HCT116 (cell line): ENCODE results near the gene HMHB1. TPM values are rescaled to one million over a fixed set of nuclear protein-coding genes. Genes with fewer than 3 reads are reported as not detected.

Source experiments
- ATAC-seq: fragments of 200-7000 bp; cut with Tn5 transposase; 2 replicates; pipeline ENCODE4 v1.9.1; 2020; ENCODE audit warnings: mild to moderate bottlenecking, moderate library complexity
- BruUV-seq: library from RNA; stranded (reverse); fragments of 400-500 nt; replicated peaks from 2 replicates; lab custom pipeline; 2021; lab: Mats Ljungman, UMichigan
- CTCF ChIA-PET: fragments of 300-600 bp; sonication (Branson Sonifier 250); formaldehyde crosslinking; loops from one replicate; lab custom pipeline; 2021; ENCODE audit warnings: antibody characterized with exemption; lab: Charles Lee
- POLR2A ChIA-PET: fragments of 300-600, 350-600 bp; sonication (Branson Sonifier 250); formaldehyde crosslinking; loops from one replicate; lab custom pipeline; 2021; ENCODE audit warnings: antibody characterized with exemption; lab: Charles Lee
- RAD21 ChIA-PET, 2 experiments: fragments of 300-600 bp; sonication (Branson Sonifier 250); formaldehyde crosslinking; loops; one replicate each; lab custom pipeline; 2023; ENCODE audit warnings: low total read pairs in 2 of 2; ENCODE audit not compliant: uncharacterized antibody in 2 of 2, unreplicated experiment in 2 of 2, low non-redundant PET in 1 of 2; lab: Charles Lee
- DNase-seq: peaks from one replicate; pipeline ENCODE4 v3.0.0-alpha.2; 2010; ENCODE audit warnings: low read depth, low spot score
- H2AFZ ChIP-seq: fragments of 200-600 bp; shearing (Covaris generic), sonication (generic); 2 replicates; pipeline ENCODE4 v1.6.1; 2017; ENCODE audit warnings: low read depth, mixed run types, mixed read lengths, antibody characterized with exemption, low read length; ENCODE audit not compliant: poor library complexity, severe bottlenecking
- H3K27ac ChIP-seq: 2 replicates; pipeline ENCODE4 v1.5.1; 2012; ENCODE audit warnings: low read depth, low read length
- H3K27me3 ChIP-seq: fragments of 200-600 bp; sonication (generic); 2 replicates; pipeline ENCODE4 v1.6.1; 2016; ENCODE audit warnings: mixed run types, low read length, mixed read lengths; ENCODE audit not compliant: insufficient read depth
- H3K36me3 ChIP-seq, 2 experiments: fragments of 200-500 bp in 1 of 2; fragments of 200-600 bp in 1 of 2; sonication (Bioruptor generic) in 1 of 2; sonication (generic) in 1 of 2; 2 replicates each; pipeline versions ENCODE4 v1.5.1 to v1.6.1; 2014 to 2016; ENCODE audit warnings: low read length in 2 of 2, inconsistent platforms in 1 of 2, mixed read lengths in 1 of 2, mixed run types in 1 of 2; ENCODE audit not compliant: insufficient read depth in 2 of 2, control insufficient read depth in 1 of 2
- H3K4me1 ChIP-seq, 2 experiments: fragments of 200-600 bp in 1 of 2; sonication (generic) in 1 of 2; 2 replicates each; pipeline versions ENCODE4 v1.5.1 to v1.6.1; 2012 to 2017; ENCODE audit warnings: low read length in 2 of 2, inconsistent platforms in 1 of 2, mild to moderate bottlenecking in 1 of 2, mixed read lengths in 1 of 2, mixed run types in 1 of 2, moderate library complexity in 1 of 2; ENCODE audit not compliant: insufficient read depth in 2 of 2, control insufficient read depth in 1 of 2
- H3K4me2 ChIP-seq: fragments of 200-600 bp; sonication (generic); 2 replicates; pipeline ENCODE4 v1.6.1; 2017; ENCODE audit warnings: mixed run types, low read length, mixed read lengths
- H3K4me3 ChIP-seq, 2 experiments: fragments of 200-600 bp in 1 of 2; sonication (generic) in 1 of 2; replicated peaks in 1 of 2; 2 replicates each; pipeline ENCODE4 v1.5.1; 2011 to 2016; ENCODE audit warnings: low read length in 2 of 2, control low read depth in 1 of 2, low read depth in 1 of 2, mild to moderate bottlenecking in 1 of 2, mixed read lengths in 1 of 2, mixed run types in 1 of 2
- H3K79me2 ChIP-seq: fragments of 200-600 bp; sonication (generic); 2 replicates; pipeline ENCODE4 v1.6.1; 2017; ENCODE audit warnings: mild to moderate bottlenecking, mixed run types, low read length, moderate library complexity, mixed read lengths; ENCODE audit not compliant: insufficient read depth
- H3K9ac ChIP-seq: fragments of 200-600 bp; sonication (generic); 2 replicates; pipeline ENCODE4 v1.6.1; 2016; ENCODE audit warnings: low read length, mixed read lengths
- H3K9me2 ChIP-seq: fragments of 200-600 bp; sonication (generic), shearing (Covaris generic); 2 replicates; pipeline ENCODE4 v1.6.1; 2017; ENCODE audit warnings: mixed run types, mild to moderate bottlenecking, moderate library complexity; ENCODE audit not compliant: insufficient read depth
- H3K9me3 ChIP-seq, 2 experiments: fragments of 200-500 bp in 1 of 2; fragments of 200-600 bp in 1 of 2; sonication (Bioruptor generic) in 1 of 2; sonication (generic) in 1 of 2; 2 replicates each; pipeline ENCODE4 v1.6.1; 2014 to 2017; ENCODE audit warnings: low read length in 2 of 2, mixed read lengths in 2 of 2, inconsistent platforms in 1 of 2, low read depth in 1 of 2, mild to moderate bottlenecking in 1 of 2, mixed run types in 1 of 2, moderate library complexity in 1 of 2; ENCODE audit not compliant: control insufficient read depth in 1 of 2, insufficient read depth in 1 of 2
- H4K20me1 ChIP-seq: fragments of 200-600 bp; sonication (generic), shearing (Covaris generic); 2 replicates; pipeline ENCODE4 v1.6.1; 2017; ENCODE audit warnings: mixed run types, mild to moderate bottlenecking, moderate library complexity; ENCODE audit not compliant: insufficient read depth
- ATF3 ChIP-seq: IDR thresholded peaks from 2 replicates; pipeline ENCODE4 v1.6.1; 2012
- CBX3 ChIP-seq: IDR thresholded peaks from 2 replicates; pipeline ENCODE4 v1.6.1; 2012; ENCODE audit warnings: low read depth
- CEBPB ChIP-seq: IDR thresholded peaks from 2 replicates; pipeline ENCODE4 v1.6.1; 2012; ENCODE audit warnings: low read depth
- CTCF ChIP-seq, 3 experiments: fragments of 200-600 bp in 1 of 3; sonication (generic) in 1 of 3; IDR thresholded peaks in 2 of 3; conservative IDR thresholded peaks in 1 of 3; 2 replicates each; pipeline ENCODE4 v1.5.1; 2012 to 2017; ENCODE audit warnings: low read depth in 2 of 3, low read length in 2 of 3, antibody characterized with exemption in 1 of 3, borderline replicate concordance in 1 of 3, control low read depth in 1 of 3, mild to moderate bottlenecking in 1 of 3, mixed read lengths in 1 of 3, mixed run types in 1 of 3, moderate library complexity in 1 of 3; ENCODE audit not compliant: insufficient read depth in 1 of 3
- EGR1 ChIP-seq: IDR thresholded peaks from 2 replicates; pipeline ENCODE4 v1.6.1; 2012; ENCODE audit warnings: low read depth
- ELF1 ChIP-seq: IDR thresholded peaks from 2 replicates; pipeline ENCODE4 v1.6.1; 2012; ENCODE audit warnings: low read depth, borderline replicate concordance
- EZH2 ChIP-seq: fragments of 200-600 bp; sonication (generic); IDR thresholded peaks from 2 replicates; pipeline ENCODE4 v1.6.1; 2017; ENCODE audit warnings: antibody characterized with exemption, mixed run types
- EZH2phosphoT487 ChIP-seq: fragments of 200-600 bp; IDR thresholded peaks from 2 replicates; pipeline ENCODE4 v1.6.1; 2018; ENCODE audit warnings: antibody characterized with exemption, borderline replicate concordance
- FOSL1 ChIP-seq: IDR thresholded peaks from 2 replicates; pipeline ENCODE4 v1.6.1; 2012; ENCODE audit warnings: low read depth
- JUND ChIP-seq: IDR thresholded peaks from 2 replicates; pipeline ENCODE4 v1.6.1; 2012
- POLR2A ChIP-seq: IDR thresholded peaks from 2 replicates; pipeline ENCODE4 v1.7.0; 2011; ENCODE audit warnings: borderline replicate concordance; ENCODE audit not compliant: insufficient read depth, insufficient read length; ENCODE audit errors: extremely low read depth
- REST ChIP-seq: IDR thresholded peaks from 2 replicates; pipeline ENCODE4 v1.6.1; 2012; ENCODE audit warnings: low read depth
- SIN3A ChIP-seq: IDR thresholded peaks from 2 replicates; pipeline ENCODE4 v1.6.1; 2012; ENCODE audit warnings: low read depth
- SP1 ChIP-seq: IDR thresholded peaks from 2 replicates; pipeline ENCODE4 v1.6.1; 2012; ENCODE audit warnings: low read depth
- SRF ChIP-seq: IDR thresholded peaks from 2 replicates; pipeline ENCODE4 v1.6.1; 2012; ENCODE audit warnings: low read depth
- TCF7L2 ChIP-seq: IDR thresholded peaks from 2 replicates; pipeline ENCODE4 v1.7.0; 2011; ENCODE audit warnings: borderline replicate concordance, inconsistent platforms; ENCODE audit not compliant: insufficient read depth, insufficient read length; ENCODE audit errors: extremely low read depth
- YY1 ChIP-seq: IDR thresholded peaks from 2 replicates; pipeline ENCODE4 v1.6.1; 2011; ENCODE audit warnings: low read length, low read depth, moderate library complexity, mild to moderate bottlenecking; ENCODE audit not compliant: insufficient replicate concordance; ENCODE audit errors: extremely low read depth
- ZFX ChIP-seq: fragments of 450-650 bp; IDR thresholded peaks from 2 replicates; pipeline ENCODE4 v1.6.1; 2017
- intact Hi-C: fragments of 100-400 bp; cut with micrococcal nuclease; formaldehyde crosslinking; loops from 2 replicates; pipeline ENCODE4 v1.10.0; 2022
- total RNA-seq: library from RNA; stranded (reverse); gene quantifications from one replicate; pipeline ENCODE4 v1.2.1, GENCODE V29; 2021; ENCODE audit not compliant: unreplicated experiment
- TF ChIP-seq, protein P1 (sequence below): IDR thresholded peaks from 2 replicates; pipeline ENCODE4 v1.6.1; 2011; ENCODE audit warnings: mild to moderate bottlenecking, low read length, moderate library complexity; ENCODE audit not compliant: insufficient replicate concordance; ENCODE audit errors: extremely low read depth

Gene HMHB1
- total RNA-seq, 1 experiment from 2014 or later, result not detected

DNA sequence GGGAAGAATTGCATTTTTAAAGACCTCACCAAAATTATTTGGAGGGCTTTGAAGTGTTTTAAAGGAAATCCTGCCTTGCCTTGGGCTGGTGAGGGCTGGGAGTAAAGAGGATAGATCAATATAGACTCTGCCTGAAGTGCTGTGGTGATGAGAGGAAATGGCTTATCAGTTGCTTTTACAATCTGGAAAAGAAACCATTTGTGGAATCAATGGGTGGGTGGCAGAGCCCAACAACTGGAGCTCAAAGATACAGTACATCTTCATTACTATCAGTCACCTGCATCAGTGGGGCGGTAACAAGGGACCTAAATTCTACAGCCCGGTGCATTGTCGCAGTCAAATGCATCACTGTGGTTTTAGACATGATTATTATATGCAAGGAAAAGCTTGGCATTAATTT is 41.5 kb upstream of the HMHB1 start:
- Histone ChIP-seq H3K9me2 (no peaks in the 10 kb centered on the region), H3K27ac (no peak overlapping the region), H3K4me2 (no peak overlapping the region), H3K79me2 (no peaks in the 10 kb centered on the region), H3K4me3 (no peak overlapping the region), H2AFZ (no peak overlapping the region), H3K9ac (no peak overlapping the region), H3K27me3 (no peaks in the 10 kb centered on the region), H3K36me3 (no peaks in the 10 kb centered on the region), H3K9me3 (no peaks in the 10 kb centered on the region), H3K4me1 (peaks cover 0 to 2% of the 10 kb centered on the region in 2 experiments; a peak in 1 of 4 replicates), H4K20me1 (no peaks in the 10 kb centered on the region)
- ATAC-seq (no peak), DNase-seq (no peak)
- no TSS peak for BruUV-seq
- ChIA-PET RAD21 (no interaction called here), POLR2A (no interaction called here), CTCF (no interaction called here)
- TF ChIP-seq EGR1, result no peak
- TF ChIP-seq REST, result no peak
- no peak for TF ChIP-seq ZFX
- no peak for TF ChIP-seq CEBPB
- TF ChIP-seq CBX3, result no peak
- TF ChIP-seq, protein P1, sequence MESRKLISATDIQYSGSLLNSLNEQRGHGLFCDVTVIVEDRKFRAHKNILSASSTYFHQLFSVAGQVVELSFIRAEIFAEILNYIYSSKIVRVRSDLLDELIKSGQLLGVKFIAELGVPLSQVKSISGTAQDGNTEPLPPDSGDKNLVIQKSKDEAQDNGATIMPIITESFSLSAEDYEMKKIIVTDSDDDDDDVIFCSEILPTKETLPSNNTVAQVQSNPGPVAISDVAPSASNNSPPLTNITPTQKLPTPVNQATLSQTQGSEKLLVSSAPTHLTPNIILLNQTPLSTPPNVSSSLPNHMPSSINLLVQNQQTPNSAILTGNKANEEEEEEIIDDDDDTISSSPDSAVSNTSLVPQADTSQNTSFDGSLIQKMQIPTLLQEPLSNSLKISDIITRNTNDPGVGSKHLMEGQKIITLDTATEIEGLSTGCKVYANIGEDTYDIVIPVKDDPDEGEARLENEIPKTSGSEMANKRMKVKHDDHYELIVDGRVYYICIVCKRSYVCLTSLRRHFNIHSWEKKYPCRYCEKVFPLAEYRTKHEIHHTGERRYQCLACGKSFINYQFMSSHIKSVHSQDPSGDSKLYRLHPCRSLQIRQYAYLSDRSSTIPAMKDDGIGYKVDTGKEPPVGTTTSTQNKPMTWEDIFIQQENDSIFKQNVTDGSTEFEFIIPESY, result no peak
- no peak for TF ChIP-seq SRF
- no peak for TF ChIP-seq FOSL1
- TF ChIP-seq EZH2phosphoT487, result no peak
- TF ChIP-seq POLR2A, result no peak
- no peak for TF ChIP-seq CTCF (IDR thresholded peaks at IDR 0.05 in 2 of 3, conservative IDR thresholded peaks at IDR 0.05 in 1 of 3; ENCODE audit: borderline replicate concordance in 1 of 3, insufficient read depth in 1 of 3, low read depth in 2 of 3, low read length in 2 of 3)
- no peak for TF ChIP-seq SP1
- no peak for TF ChIP-seq EZH2
- TF ChIP-seq TCF7L2, result no peak
- TF ChIP-seq ELF1, result no peak
- no peak for TF ChIP-seq YY1
- TF ChIP-seq ATF3, result no peak
- TF ChIP-seq JUND, result no peak
- no peak for TF ChIP-seq SIN3A
- intact Hi-C loops, result no loop called here
